D721Med (cell line): ENCODE measurements around the gene MYBPH.

Experiments used
- DNase-seq: peaks from one replicate; pipeline ENCODE4 v3.0.0; 2011; ENCODE audit warnings: low spot score; ENCODE audit not compliant: insufficient read length
- FAIRE-seq: peaks from 2 replicates; lab custom pipeline; 2011; peaks lifted over from hg19 to GRCh38; lab: Jason Lieb, UNC
- TF ChIP-seq, protein P1 (sequence below): IDR thresholded peaks from 2 replicates; pipeline ENCODE4 v1.5.1; 2012; ENCODE audit warnings: mild to moderate bottlenecking, control low read depth; ENCODE audit not compliant: insufficient read depth; ENCODE audit errors: missing control alignments

MYBPH gene

DNA sequence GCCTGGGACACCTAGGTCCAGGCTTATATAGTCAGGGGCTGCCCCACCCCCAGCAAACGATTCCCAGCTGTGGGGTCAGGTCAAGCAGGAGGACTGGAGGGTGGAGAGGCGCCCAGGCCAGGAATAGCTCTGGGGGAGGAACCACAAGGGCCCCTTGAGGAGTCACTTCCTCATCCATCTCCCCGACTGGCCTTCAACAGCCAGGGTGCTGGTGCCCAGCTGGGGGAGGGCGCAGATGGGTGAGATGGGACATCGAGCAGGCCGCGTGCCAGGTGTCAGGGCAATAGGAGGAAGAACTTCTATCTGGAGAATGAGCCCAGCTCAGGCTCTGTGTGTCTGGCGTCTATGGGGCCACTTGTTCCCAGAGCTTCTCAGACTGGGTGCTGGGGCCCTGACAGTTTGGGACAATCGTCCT lies 208 bp upstream of the MYBPH start:
- FAIRE-seq: no peak
- no peak for DNase-seq
- TF ChIP-seq, protein P1, sequence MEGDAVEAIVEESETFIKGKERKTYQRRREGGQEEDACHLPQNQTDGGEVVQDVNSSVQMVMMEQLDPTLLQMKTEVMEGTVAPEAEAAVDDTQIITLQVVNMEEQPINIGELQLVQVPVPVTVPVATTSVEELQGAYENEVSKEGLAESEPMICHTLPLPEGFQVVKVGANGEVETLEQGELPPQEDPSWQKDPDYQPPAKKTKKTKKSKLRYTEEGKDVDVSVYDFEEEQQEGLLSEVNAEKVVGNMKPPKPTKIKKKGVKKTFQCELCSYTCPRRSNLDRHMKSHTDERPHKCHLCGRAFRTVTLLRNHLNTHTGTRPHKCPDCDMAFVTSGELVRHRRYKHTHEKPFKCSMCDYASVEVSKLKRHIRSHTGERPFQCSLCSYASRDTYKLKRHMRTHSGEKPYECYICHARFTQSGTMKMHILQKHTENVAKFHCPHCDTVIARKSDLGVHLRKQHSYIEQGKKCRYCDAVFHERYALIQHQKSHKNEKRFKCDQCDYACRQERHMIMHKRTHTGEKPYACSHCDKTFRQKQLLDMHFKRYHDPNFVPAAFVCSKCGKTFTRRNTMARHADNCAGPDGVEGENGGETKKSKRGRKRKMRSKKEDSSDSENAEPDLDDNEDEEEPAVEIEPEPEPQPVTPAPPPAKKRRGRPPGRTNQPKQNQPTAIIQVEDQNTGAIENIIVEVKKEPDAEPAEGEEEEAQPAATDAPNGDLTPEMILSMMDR: no peak

DNA sequence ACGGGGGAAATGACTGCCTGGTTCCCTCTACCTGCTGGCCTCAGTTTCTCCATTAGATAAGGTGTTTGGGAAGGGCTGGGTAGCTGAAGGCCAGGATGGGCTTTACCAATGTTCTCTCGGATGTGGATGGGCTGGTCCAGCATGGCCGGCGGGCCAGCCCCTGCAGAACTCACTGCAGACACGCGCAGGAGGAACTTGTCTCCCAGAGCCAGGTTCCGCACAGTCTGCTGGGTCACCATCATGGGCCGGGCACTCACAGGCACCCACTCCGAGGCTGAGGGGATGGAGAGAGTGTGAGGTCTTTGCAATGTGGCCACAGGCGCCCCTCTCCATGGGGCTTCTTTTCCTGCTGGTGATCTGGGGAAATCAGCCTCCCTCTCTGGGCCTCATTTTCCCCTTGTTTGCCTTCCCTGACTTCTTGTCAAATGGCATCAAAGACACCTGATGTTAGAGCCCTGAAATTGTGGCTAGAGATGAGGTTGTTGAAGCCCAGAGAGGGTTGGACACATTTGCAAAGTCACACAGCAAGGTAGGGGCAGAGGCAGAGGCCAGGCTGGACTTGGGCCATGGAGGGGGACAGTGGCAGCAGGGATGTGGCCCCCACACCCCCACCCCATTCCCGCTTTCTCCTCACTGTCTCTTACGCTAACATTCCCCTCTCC lies 1.2 kb downstream of the MYBPH start:
- TF ChIP-seq, protein P1: no peak
- FAIRE-seq: no peak
- DNase-seq: no peak

DNA sequence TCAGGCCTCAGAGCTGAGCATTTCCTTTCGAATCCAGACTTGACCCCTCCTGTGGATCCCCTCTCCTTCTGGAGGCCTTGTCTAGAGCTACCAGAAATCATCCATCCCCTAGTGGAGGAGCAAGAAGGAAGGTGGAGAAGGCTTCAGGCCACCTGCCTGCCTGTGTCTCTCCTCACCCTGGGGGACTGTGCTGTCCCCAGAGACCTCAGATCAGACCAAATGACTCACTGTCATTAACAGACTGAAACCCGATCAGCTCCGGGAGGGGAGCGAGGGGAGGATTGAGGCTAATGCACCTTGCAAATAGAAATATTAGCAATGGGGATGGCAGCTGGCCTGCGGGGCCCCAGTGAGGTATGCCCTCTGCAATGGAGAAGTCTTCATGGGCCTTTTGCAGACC lies 2.1 kb downstream of the MYBPH start:
- DNase-seq (peak; percentile 97), FAIRE-seq (peak; percentile 85)
- TF ChIP-seq, protein P1: no peak

DNA sequence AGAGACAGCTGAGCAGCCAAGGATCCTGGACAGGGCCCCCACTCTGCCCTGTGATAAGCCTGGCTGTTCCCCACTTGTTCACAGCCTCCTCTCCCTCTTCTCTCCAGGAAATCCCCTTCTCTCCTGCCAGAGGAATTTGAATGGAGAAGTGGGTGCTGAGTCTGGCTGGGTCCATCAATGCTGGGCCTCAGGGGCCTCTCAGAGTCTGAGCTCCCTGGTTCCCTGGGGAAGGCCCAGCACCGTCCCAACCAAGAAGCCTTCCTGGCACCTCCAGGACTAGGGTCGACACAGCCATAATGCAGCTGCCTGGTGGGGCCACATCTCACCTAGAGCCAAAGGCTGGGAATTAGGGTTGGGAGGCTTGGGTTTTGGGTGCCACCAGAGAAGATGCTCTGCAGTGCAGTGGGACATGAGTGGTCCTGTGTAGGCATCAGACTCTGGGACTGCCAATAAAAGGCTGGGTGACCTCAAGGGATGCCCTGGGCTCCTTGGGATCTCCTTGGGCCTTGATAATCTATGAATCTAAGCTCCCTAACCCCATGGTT lies 2.5 kb downstream of the MYBPH start:
- TF ChIP-seq, protein P1: no peak
- FAIRE-seq (no peak), DNase-seq (no peak)

DNA sequence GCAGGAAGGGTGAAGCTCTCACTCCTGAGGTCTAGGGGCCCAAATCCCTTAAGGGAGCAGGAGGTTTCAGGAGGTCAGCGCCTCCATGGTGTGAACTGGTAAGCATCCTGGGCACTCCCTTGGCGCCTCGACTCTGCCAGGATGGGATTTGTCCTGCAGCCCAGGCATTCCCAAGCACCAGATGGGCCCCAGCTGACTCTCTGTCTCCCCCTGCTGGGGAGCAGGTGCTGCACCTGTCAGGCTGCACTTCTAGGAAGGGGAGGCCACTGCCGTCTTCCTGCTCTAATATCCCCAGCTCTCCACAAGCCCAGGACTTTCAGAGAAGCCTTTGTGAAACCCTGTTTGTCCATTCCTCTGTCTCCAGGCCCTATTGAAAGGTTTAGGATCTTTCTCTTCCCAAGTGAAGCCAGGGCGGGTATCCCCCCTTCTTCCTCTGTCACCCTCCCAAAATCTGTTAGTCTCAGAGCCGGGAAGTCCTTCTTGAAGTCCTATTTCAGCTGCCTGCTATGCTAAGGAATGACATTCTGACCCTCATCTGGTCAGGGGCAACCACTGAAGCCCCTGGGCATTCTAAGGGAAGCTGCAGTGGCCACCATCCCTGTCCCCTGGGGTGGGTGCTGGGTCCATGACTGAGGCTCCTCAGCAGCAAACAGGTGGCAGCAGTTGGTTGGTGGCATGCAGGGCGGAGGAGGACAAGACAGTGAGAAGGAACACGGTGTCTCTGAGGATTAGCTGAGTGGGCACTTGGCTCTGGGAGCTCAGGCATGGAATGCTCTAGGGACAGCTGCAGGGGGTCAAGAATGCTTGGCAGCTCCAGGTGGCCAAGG lies 3.2 kb downstream of the MYBPH start:
- TF ChIP-seq, protein P1: peak; percentile 98
- DNase-seq (peak; percentile 72), FAIRE-seq (no peak)

DNA sequence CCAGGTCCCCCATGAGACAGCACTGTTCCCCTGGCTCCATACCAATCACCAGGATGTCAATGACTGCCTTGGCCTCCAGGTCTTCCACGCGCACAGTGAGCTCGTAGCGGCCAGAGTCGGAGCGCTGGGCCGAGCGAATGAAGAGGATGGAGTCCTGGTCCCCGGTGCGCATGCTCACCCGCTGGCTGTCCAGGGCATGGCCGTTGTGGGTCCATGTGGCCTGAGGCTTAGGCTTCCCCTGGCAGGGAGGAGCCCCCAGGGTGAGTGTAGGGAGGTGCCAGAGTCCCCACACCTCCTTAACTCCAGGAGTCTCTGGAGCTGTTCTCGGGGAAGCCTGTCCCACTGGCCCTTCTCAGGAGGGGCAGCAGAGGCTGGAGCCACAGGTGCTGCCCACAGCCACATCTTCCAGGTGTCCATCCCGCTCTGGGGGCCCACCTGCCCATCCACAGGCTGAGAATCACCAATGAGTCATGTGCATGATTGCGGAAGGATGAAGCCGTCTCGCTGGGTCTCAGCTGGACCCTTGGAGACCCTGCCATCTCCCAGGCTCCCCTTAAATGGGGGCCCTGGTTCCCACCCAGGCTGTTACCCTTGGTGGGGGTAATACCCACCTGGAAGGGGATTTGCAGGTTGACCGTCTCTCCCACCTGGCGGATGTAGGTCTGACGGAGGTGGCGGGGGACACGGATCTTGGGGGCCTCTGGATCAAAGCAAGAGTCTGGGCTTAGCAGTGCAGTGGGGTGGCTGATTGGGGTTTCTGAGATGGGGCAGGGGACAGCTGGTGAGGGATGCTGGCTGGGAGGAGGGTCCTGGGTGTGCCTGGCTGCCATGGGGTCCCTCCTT lies 4.1 kb downstream of the MYBPH start:
- no peak for DNase-seq
- FAIRE-seq: no peak
- TF ChIP-seq, protein P1: no peak
